Lower lobe of right lung (tissue), 2 donors: ENCODE data around the gene TDRD10. TPM values are rescaled to one million over a fixed set of nuclear protein-coding genes. Genes with fewer than 3 reads are reported as not detected.
A peak's percentile ranks its signal among the peaks of the same experiment; 100 is the strongest.

Experiments used
- ATAC-seq, 2 donors: fragments of 200-7000 bp; cut with Tn5 transposase; one replicate each; pipeline ENCODE4 v1.9.1; 2020 to 2022; ENCODE audit warnings: mild to moderate bottlenecking in 2 of 2, moderate library complexity in 2 of 2
- DNase-seq: peaks from one replicate; pipeline ENCODE4 v3.0.0-alpha.2; 2020
- H3K27ac ChIP-seq: fragments of 200-600 bp; one replicate; pipeline ENCODE4 v1.8.0; 2022
- H3K27me3 ChIP-seq: fragments of 200-600 bp; one replicate; pipeline ENCODE4 v1.8.0; 2022; ENCODE audit warnings: low read depth
- H3K36me3 ChIP-seq: fragments of 200-600 bp; one replicate; pipeline ENCODE4 v1.8.0; 2022; ENCODE audit warnings: mild to moderate bottlenecking
- H3K4me1 ChIP-seq: fragments of 200-600 bp; one replicate; pipeline ENCODE4 v1.8.0; 2022
- H3K4me3 ChIP-seq: fragments of 200-600 bp; one replicate; pipeline ENCODE4 v1.8.0; 2022; ENCODE audit warnings: mild to moderate bottlenecking
- H3K9me3 ChIP-seq: fragments of 200-600 bp; one replicate; pipeline ENCODE4 v1.8.0; 2022
- CTCF ChIP-seq: fragments of 200-600 bp; IDR thresholded peaks from one replicate; pipeline ENCODE4 v1.8.0; 2022; ENCODE audit warnings: antibody characterized with exemption, mild to moderate bottlenecking
- intact Hi-C: fragments of 100-400 bp; cut with DNase I; formaldehyde crosslinking; loops from one replicate; pipeline ENCODE4 v1.11.0; 2022
- total RNA-seq: library from RNA; stranded (reverse); fragmentation: NEBNext Ultra II Directional; extraction: Animal tissue kit (Norgen Biotek cat#: 25700); gene quantifications from one replicate; pipeline ENCODE4 v1.2.1, GENCODE V29; 2021
- donor health status: DM: no; HTN: yes; CAD: no; lungs with severe emphysema.

TDRD10 gene
- total RNA-seq, 1 donor from 2014 or later, result 20.2 TPM

GRCh38 chr1:154489695-154490274 is 12.2 kb upstream of the TDRD10 start:
- H3K27ac ChIP-seq, result peak overlapping the region; percentile 44
- H3K4me1 ChIP-seq, result peaks cover 82% of the 10 kb centered on the region
- no peak for TF ChIP-seq CTCF
- no peaks in the 10 kb centered on the region for H3K9me3 ChIP-seq
- no peaks in the 10 kb centered on the region for H3K27me3 ChIP-seq
- intact Hi-C loops, result loop anchor here (10.0 kb wide), 1 partner anchor 55 kb away; no protein-coding TSS in a partner anchor
- ATAC-seq, result no peak
- peaks cover 32% of the 10 kb centered on the region for H3K36me3 ChIP-seq
- no peak for DNase-seq
- no peak overlapping the region for H3K4me3 ChIP-seq

- TF ChIP-seq CTCF, result no peak
- no peak for DNase-seq
- Histone ChIP-seq H3K4me3 (no peak overlapping the region), H3K9me3 (no peaks in the 10 kb centered on the region), H3K36me3 (peaks cover 32% of the 10 kb centered on the region), H3K27ac (peak overlapping the region; percentile 34), H3K4me1 (peaks cover 81% of the 10 kb centered on the region), H3K27me3 (no peaks in the 10 kb centered on the region)
- intact Hi-C loops, result loop anchor here (10.0 kb wide), 1 partner anchor 54 kb away; no protein-coding TSS in a partner anchor
- ATAC-seq, result peak in 1 of 2 donors; percentile 59
Measured at GRCh38 chr1:154490317-154490716, 11.7 kb upstream of the TDRD10 start.

GRCh38 chr1:154492115-154492514 is 9.9 kb upstream of the TDRD10 start:
- Histone ChIP-seq H3K9me3 (no peaks in the 10 kb centered on the region), H3K27me3 (no peaks in the 10 kb centered on the region), H3K36me3 (peaks cover 17% of the 10 kb centered on the region), H3K27ac (peak overlapping the region; percentile 47), H3K4me3 (no peak overlapping the region), H3K4me1 (peaks cover 81% of the 10 kb centered on the region)
- no peak for ATAC-seq
- DNase-seq, result no peak
- TF ChIP-seq CTCF, result no peak
- intact Hi-C loops, result loop anchor here (10.0 kb wide), 1 partner anchor 53 kb away; no protein-coding TSS in a partner anchor

- peaks cover 84% of the 10 kb centered on the region for H3K4me1 ChIP-seq
- peak overlapping the region; percentile 9 for H3K4me3 ChIP-seq
- peak; percentile 57 for DNase-seq
- H3K27ac ChIP-seq, result peak overlapping the region; percentile 47
- peak; percentile 64 to 74 for ATAC-seq
- H3K36me3 ChIP-seq, result peaks cover 15% of the 10 kb centered on the region
- intact Hi-C loops, result loop anchor here (10.0 kb wide), 1 partner anchor 52 kb away; no protein-coding TSS in a partner anchor
- no peaks in the 10 kb centered on the region for H3K9me3 ChIP-seq
- no peak for TF ChIP-seq CTCF
- no peaks in the 10 kb centered on the region for H3K27me3 ChIP-seq
Measured at GRCh38 chr1:154493276-154493675, 8.7 kb upstream of the TDRD10 start.

GRCh38 chr1:154495496-154496273 is 6.3 kb upstream of the TDRD10 start:
- Histone ChIP-seq H3K4me1 (peaks cover 80% of the 10 kb centered on the region), H3K27ac (peak overlapping the region; percentile 47), H3K27me3 (no peaks in the 10 kb centered on the region), H3K9me3 (no peaks in the 10 kb centered on the region), H3K4me3 (no peak overlapping the region), H3K36me3 (peaks cover 19% of the 10 kb centered on the region)
- TF ChIP-seq CTCF, result no peak
- DNase-seq, result no peak
- intact Hi-C loops, result loop anchor here (10.0 kb wide), 1 partner anchor 49 kb away; no protein-coding TSS in a partner anchor
- no peak for ATAC-seq
